WTC11 (cell line): ENCODE measurements around the gene WRAP73. TPM values are rescaled to one million over a fixed set of nuclear protein-coding genes. Genes with fewer than 3 reads are reported as not detected.
A peak's percentile ranks its signal among the peaks of the same experiment; 100 is the strongest.

Experiments
- ATAC-seq: fragments of 200-7000 bp; cut with Tn5 transposase; 2 replicates; pipeline ENCODE4 v1.10.0; 2021; ENCODE audit warnings: mild to moderate bottlenecking, moderate library complexity
- CTCF ChIA-PET: fragments of 300-600 bp; sonication (Branson Sonifier 250); formaldehyde crosslinking; loops from one replicate; lab custom pipeline; 2021; ENCODE audit warnings: antibody characterized with exemption; lab: Charles Lee
- POLR2A ChIA-PET: fragments of 350-600 bp; sonication (Branson Sonifier 250); formaldehyde crosslinking; loops from one replicate; lab custom pipeline; 2021; ENCODE audit warnings: antibody characterized with exemption; lab: Charles Lee
- DNase-seq: peaks from one replicate; pipeline ENCODE4 v3.0.0; 2021; ENCODE audit warnings: low spot score
- H3K27ac Mint-ChIP-seq: 2 replicates; pipeline ENCODE4 v1.8.0; 2021; ENCODE audit warnings: mixed read lengths
- H3K27me3 Mint-ChIP-seq: 2 replicates; pipeline ENCODE4 v1.8.0; 2021; ENCODE audit warnings: low read depth, mild to moderate bottlenecking, moderate library complexity, mixed read lengths
- H3K36me3 Mint-ChIP-seq: 2 replicates; pipeline ENCODE4 v1.8.0; 2021; ENCODE audit warnings: mixed read lengths
- H3K4me1 Mint-ChIP-seq: 2 replicates; pipeline ENCODE4 v1.8.0; 2022; ENCODE audit warnings: mixed read lengths
- H3K4me3 Mint-ChIP-seq: 2 replicates; pipeline ENCODE4 v1.8.0; 2021; ENCODE audit warnings: mild to moderate bottlenecking, moderate library complexity, mixed read lengths
- H3K9me3 Mint-ChIP-seq: 2 replicates; pipeline ENCODE4 v1.8.0; 2021; ENCODE audit warnings: mixed read lengths
- FOXP1 ChIP-seq: sonication (generic); formaldehyde crosslinking; IDR thresholded peaks from 2 replicates; pipeline ENCODE4 v1.8.0; 2022; ENCODE audit warnings: missing genetic modification reagents, mild to moderate bottlenecking, moderate library complexity, borderline replicate concordance
- JAZF1 ChIP-seq: fragments of 250-450 bp; sonication (Bioruptor Pico); IDR thresholded peaks from 2 replicates; pipeline ENCODE4 v1.9.0; 2021; ENCODE audit warnings: moderate library complexity, mild to moderate bottlenecking, inconsistent platforms
- KAT7 ChIP-seq: sonication (generic); formaldehyde crosslinking; IDR thresholded peaks from 2 replicates; pipeline ENCODE4 v1.8.1; 2023; ENCODE audit warnings: missing genetic modification reagents, mild to moderate bottlenecking, borderline replicate concordance
- MXD4 ChIP-seq: fragments of 250-450 bp; sonication (Bioruptor Pico); IDR thresholded peaks from 2 replicates; pipeline ENCODE4 v1.8.0; 2021; ENCODE audit warnings: mild to moderate bottlenecking, moderate library complexity, borderline replicate concordance
- NR3C1 ChIP-seq: sonication (generic); formaldehyde crosslinking; conservative IDR thresholded peaks from 2 replicates; pipeline ENCODE4 v1.8.1; 2023; ENCODE audit warnings: low read depth, mild to moderate bottlenecking, missing genetic modification reagents
- TEAD1 ChIP-seq: sonication (generic); formaldehyde crosslinking; IDR thresholded peaks from 2 replicates; pipeline ENCODE4 v1.8.0; 2022; ENCODE audit warnings: mild to moderate bottlenecking, missing genetic modification reagents
- TEAD4 ChIP-seq: sonication (generic); formaldehyde crosslinking; IDR thresholded peaks from 2 replicates; pipeline ENCODE4 v1.8.0; 2022; ENCODE audit warnings: mild to moderate bottlenecking, missing genetic modification reagents
- ZNF416 ChIP-seq: fragments of 250-450 bp; sonication (Bioruptor Pico); IDR thresholded peaks from 2 replicates; pipeline ENCODE4 v1.9.0; 2021; ENCODE audit warnings: mild to moderate bottlenecking, inconsistent platforms
- total RNA-seq: library from RNA; stranded (reverse); gene quantifications from 3 replicates; pipeline ENCODE4 v1.2.3, GENCODE V29; 2021
- TF ChIP-seq, protein P1 (sequence below): sonication (generic); formaldehyde crosslinking; IDR thresholded peaks from 2 replicates; pipeline ENCODE4 v1.8.0; 2023; ENCODE audit warnings: missing genetic modification reagents
- TF ChIP-seq, protein P2 (sequence below): sonication (generic); formaldehyde crosslinking; conservative IDR thresholded peaks from 2 replicates; pipeline ENCODE4 v1.8.1; 2022; ENCODE audit warnings: mild to moderate bottlenecking, missing genetic modification reagents
- TF ChIP-seq, protein P3 (sequence below): sonication (generic); formaldehyde crosslinking; IDR thresholded peaks from 2 replicates; pipeline ENCODE4 v1.8.1; 2023; ENCODE audit warnings: mild to moderate bottlenecking, moderate library complexity, missing genetic modification reagents
- TF ChIP-seq, protein P4 (sequence below): fragments of 200-600 bp; IDR thresholded peaks from 2 replicates; pipeline ENCODE4 v1.8.0; 2022; ENCODE audit warnings: antibody characterized with exemption
- TF ChIP-seq, protein P5 (sequence below): sonication (generic); formaldehyde crosslinking; IDR thresholded peaks from 2 replicates; pipeline ENCODE4 v1.8.1; 2023; ENCODE audit warnings: mild to moderate bottlenecking, missing genetic modification reagents, borderline replicate concordance
- TF ChIP-seq, protein P6 (sequence below): sonication (generic); formaldehyde crosslinking; IDR thresholded peaks from 2 replicates; pipeline ENCODE4 v1.8.1; 2022; ENCODE audit warnings: mild to moderate bottlenecking, missing genetic modification reagents, moderate library complexity, borderline replicate concordance

Gene WRAP73
- total RNA-seq, 1 experiment from 2014 or later = 39.2 TPM

DNA sequence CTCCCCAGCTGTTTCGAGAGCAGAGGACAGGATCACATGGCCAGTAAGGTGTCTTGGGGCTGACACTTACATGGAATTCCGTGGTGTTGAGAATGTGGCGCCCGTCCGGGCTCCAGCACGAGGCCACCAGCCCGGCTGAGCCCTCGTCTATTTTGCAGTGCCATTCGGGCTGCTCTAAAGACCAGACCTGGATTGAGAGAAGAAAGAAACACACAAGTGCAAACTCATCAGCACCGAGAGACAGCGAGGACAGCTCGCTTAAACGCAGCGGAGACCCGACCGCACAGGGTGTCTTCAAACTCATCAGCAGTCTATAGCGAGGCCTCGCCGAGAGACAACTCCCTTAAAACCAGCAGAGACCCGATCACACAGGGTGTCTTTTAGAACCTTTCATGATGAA is 3.3 kb downstream of the WRAP73 start (continued):
- TF ChIP-seq FOXP1 (no peak), ZNF416 (CRISPR knock-in tag) (no peak), KAT7 (CRISPR knock-in tag) (no peak), MXD4 (CRISPR knock-in tag) (no peak)
- TF ChIP-seq, protein P1, sequence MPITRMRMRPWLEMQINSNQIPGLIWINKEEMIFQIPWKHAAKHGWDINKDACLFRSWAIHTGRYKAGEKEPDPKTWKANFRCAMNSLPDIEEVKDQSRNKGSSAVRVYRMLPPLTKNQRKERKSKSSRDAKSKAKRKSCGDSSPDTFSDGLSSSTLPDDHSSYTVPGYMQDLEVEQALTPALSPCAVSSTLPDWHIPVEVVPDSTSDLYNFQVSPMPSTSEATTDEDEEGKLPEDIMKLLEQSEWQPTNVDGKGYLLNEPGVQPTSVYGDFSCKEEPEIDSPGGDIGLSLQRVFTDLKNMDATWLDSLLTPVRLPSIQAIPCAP (CRISPR knock-in tag) = no peak
- TF ChIP-seq, protein P2, sequence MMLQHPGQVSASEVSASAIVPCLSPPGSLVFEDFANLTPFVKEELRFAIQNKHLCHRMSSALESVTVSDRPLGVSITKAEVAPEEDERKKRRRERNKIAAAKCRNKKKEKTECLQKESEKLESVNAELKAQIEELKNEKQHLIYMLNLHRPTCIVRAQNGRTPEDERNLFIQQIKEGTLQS (CRISPR knock-in tag) = no peak
- TF ChIP-seq, protein P3, sequence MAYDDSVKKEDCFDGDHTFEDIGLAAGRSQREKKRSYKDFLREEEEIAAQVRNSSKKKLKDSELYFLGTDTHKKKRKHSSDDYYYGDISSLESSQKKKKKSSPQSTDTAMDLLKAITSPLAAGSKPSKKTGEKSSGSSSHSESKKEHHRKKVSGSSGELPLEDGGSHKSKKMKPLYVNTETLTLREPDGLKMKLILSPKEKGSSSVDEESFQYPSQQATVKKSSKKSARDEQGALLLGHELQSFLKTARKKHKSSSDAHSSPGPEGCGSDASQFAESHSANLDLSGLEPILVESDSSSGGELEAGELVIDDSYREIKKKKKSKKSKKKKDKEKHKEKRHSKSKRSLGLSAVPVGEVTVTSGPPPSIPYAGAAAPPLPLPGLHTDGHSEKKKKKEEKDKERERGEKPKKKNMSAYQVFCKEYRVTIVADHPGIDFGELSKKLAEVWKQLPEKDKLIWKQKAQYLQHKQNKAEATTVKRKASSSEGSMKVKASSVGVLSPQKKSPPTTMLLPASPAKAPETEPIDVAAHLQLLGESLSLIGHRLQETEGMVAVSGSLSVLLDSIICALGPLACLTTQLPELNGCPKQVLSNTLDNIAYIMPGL (CRISPR knock-in tag) = no peak

DNA sequence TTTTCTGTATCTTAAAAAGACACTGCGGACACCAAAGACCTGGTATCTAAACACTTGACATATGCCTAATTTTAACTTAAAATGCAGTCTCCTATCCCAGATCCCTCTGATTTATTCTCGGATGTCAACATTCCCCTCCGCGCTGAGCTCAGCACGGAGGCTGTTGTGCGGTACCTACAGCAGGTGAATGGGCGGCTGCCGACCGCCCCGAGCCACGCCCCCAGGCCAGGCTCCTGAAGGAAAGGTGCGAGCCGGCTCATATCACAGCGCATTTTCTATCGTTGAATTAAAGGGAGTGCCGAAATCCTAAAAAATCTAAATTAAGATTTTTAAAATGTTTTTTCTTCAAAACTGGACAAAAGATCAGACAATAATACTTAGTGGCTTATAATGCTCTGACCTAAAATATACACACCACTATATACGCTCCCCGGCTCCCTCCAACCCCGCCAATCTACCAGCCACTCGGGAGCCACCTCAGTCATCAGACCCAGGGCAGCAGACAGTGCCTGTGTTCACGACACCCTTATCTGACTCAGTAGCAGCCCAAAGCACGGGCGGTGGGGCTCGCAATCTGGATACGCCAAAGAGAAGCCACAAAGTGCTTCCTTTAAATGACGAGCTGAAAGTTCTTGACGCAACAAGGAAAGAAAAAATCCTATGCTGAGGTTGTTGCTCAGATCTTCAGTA is 4.1 kb downstream of the WRAP73 start:
- TF ChIP-seq MXD4 (CRISPR knock-in tag) (no peak), NR3C1 (CRISPR knock-in tag) (no peak), JAZF1 (CRISPR knock-in tag) (no peak), TEAD1 (CRISPR knock-in tag) (no peak)
- TF ChIP-seq, protein P4, sequence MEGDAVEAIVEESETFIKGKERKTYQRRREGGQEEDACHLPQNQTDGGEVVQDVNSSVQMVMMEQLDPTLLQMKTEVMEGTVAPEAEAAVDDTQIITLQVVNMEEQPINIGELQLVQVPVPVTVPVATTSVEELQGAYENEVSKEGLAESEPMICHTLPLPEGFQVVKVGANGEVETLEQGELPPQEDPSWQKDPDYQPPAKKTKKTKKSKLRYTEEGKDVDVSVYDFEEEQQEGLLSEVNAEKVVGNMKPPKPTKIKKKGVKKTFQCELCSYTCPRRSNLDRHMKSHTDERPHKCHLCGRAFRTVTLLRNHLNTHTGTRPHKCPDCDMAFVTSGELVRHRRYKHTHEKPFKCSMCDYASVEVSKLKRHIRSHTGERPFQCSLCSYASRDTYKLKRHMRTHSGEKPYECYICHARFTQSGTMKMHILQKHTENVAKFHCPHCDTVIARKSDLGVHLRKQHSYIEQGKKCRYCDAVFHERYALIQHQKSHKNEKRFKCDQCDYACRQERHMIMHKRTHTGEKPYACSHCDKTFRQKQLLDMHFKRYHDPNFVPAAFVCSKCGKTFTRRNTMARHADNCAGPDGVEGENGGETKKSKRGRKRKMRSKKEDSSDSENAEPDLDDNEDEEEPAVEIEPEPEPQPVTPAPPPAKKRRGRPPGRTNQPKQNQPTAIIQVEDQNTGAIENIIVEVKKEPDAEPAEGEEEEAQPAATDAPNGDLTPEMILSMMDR = no peak
- TF ChIP-seq, protein P5, sequence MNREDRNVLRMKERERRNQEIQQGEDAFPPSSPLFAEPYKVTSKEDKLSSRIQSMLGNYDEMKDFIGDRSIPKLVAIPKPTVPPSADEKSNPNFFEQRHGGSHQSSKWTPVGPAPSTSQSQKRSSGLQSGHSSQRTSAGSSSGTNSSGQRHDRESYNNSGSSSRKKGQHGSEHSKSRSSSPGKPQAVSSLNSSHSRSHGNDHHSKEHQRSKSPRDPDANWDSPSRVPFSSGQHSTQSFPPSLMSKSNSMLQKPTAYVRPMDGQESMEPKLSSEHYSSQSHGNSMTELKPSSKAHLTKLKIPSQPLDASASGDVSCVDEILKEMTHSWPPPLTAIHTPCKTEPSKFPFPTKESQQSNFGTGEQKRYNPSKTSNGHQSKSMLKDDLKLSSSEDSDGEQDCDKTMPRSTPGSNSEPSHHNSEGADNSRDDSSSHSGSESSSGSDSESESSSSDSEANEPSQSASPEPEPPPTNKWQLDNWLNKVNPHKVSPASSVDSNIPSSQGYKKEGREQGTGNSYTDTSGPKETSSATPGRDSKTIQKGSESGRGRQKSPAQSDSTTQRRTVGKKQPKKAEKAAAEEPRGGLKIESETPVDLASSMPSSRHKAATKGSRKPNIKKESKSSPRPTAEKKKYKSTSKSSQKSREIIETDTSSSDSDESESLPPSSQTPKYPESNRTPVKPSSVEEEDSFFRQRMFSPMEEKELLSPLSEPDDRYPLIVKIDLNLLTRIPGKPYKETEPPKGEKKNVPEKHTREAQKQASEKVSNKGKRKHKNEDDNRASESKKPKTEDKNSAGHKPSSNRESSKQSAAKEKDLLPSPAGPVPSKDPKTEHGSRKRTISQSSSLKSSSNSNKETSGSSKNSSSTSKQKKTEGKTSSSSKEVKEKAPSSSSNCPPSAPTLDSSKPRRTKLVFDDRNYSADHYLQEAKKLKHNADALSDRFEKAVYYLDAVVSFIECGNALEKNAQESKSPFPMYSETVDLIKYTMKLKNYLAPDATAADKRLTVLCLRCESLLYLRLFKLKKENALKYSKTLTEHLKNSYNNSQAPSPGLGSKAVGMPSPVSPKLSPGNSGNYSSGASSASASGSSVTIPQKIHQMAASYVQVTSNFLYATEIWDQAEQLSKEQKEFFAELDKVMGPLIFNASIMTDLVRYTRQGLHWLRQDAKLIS (CRISPR knock-in tag) = no peak
- TF ChIP-seq, protein P2 (CRISPR knock-in tag) = no peak
- Mint-ChIP-seq H3K4me1 (peaks cover 5% of the 10 kb centered on the region; the same call in 1 of the 2 replicates), H3K36me3 (peaks cover 15% of the 10 kb centered on the region), H3K9me3 (no peaks in the 10 kb centered on the region), H3K27ac (no peak overlapping the region), H3K27me3 (peaks cover 10% of the 10 kb centered on the region), H3K4me3 (no peak overlapping the region)
- ATAC-seq (no peak), DNase-seq (peak; percentile 9)
- ChIA-PET CTCF (interaction anchor here (1.1 kb wide), 1 partner anchor 79 kb away, joined by 3 read pairs; no protein-coding TSS in a partner anchor), POLR2A (no interaction called here)

DNA sequence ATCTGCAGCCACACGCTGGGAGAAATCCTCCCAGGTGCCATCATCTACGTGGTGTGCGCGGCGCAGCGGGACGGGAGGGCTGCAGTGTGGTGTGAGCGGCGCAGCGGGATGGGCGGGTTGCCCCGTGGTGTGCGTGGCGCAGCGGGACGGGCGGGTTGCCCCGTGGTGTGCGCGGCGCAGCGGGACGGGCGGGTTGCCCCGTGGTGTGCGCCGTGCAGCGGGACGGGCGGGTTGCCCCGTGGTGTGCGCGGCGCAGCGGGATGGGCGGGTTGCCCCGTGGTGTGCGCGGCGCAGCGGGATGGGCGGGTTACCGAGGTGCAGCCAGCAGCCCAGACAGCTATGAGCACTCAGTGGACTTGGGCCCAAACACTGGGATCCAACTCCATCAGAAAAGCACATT is 4.7 kb downstream of the WRAP73 start:
- H3K36me3 Mint-ChIP-seq = peaks cover 15% of the 10 kb centered on the region
- ATAC-seq (no peak), DNase-seq (peak; percentile 6)
- no peaks in the 10 kb centered on the region for H3K9me3 Mint-ChIP-seq
- H3K4me1 Mint-ChIP-seq = peaks cover 5% of the 10 kb centered on the region; the same call in 1 of the 2 replicates
- TF ChIP-seq TEAD4 (CRISPR knock-in tag) (no peak), JAZF1 (CRISPR knock-in tag) (no peak)
- TF ChIP-seq, protein P6, sequence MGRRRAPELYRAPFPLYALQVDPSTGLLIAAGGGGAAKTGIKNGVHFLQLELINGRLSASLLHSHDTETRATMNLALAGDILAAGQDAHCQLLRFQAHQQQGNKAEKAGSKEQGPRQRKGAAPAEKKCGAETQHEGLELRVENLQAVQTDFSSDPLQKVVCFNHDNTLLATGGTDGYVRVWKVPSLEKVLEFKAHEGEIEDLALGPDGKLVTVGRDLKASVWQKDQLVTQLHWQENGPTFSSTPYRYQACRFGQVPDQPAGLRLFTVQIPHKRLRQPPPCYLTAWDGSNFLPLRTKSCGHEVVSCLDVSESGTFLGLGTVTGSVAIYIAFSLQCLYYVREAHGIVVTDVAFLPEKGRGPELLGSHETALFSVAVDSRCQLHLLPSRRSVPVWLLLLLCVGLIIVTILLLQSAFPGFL = no peak
- ChIA-PET CTCF (interaction anchor here (1.1 kb wide), 1 partner anchor 79 kb away, joined by 3 read pairs; no protein-coding TSS in a partner anchor), POLR2A (no interaction called here)
- H3K27ac Mint-ChIP-seq = no peak overlapping the region
- no peak overlapping the region for H3K4me3 Mint-ChIP-seq
- peaks cover 4% of the 10 kb centered on the region for H3K27me3 Mint-ChIP-seq
